Measurements from ENCODE around the gene UFL1.

UFL1 gene

GRCh38 chr6:96571551-96571950 is 49.9 kb downstream of the UFL1 start:
- DNase-seq (ENCODE audit: low read depth in 2 of 2, low spot score in 1 of 2): no peak

DNA sequence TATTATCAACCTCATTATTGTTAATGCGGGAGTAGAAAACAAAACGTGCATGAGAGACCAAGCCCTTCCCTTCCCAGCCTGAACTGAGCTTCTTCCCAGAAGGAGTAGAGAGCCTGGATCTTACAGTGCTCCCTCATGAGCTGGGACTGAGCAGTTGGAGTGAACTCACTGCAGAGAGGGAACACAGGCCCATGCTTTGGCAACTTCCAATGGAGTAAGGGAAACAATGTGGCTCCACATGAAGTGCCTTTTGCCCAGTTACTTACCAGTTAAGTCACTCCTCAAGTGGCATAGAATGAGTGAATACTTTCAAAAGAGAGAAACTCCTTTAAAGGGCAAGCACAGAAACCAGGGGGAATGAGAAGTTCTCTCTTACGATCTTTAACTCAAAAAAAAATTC is 53.8 kb downstream of the UFL1 start:
- no peak for DNase-seq (ENCODE audit: low read depth in 2 of 2, low spot score in 1 of 2)

DNA sequence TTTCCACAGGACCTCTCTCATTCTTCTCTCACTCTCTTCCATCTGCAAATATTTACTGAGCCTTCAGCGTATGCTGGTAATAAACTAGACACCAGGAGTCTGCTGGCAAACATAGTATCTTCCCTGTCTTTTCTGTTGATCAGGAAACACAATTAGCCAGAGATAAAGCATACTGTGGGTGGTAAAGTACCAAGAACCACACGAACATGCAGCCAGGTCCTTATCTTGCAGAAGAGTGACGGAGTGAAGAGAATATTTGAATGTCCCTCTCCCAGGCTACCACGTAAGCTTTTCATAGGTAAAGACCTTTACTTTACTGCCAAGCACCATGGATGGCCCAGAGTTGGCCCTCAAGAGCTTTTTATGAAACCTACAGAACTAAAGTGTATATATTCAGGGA is 54.6 kb downstream of the UFL1 start:
- no peak for DNase-seq (ENCODE audit: low read depth in 2 of 2, low spot score in 1 of 2)

DNA sequence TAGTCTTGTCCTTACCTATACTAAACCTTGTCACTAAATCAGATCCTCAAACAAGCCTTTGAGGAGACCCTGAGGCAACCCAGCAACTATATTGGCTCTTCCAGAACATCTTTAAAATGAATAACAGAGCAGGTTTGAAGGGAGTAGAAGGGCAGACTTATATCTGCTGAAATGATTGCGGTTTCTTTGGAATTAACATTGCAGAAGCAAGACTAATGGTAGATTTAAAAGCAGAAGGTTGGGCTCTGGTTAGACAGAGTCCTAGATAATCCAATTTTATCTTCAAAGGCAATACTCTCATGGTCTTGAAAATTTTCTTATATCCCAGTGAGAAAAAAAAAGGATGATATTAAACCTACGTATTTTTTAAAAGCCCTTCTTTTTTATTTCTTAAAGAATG is 60.4 kb downstream of the UFL1 start:
- DNase-seq (ENCODE audit: low read depth in 2 of 2, low spot score in 1 of 2): no peak

DNA sequence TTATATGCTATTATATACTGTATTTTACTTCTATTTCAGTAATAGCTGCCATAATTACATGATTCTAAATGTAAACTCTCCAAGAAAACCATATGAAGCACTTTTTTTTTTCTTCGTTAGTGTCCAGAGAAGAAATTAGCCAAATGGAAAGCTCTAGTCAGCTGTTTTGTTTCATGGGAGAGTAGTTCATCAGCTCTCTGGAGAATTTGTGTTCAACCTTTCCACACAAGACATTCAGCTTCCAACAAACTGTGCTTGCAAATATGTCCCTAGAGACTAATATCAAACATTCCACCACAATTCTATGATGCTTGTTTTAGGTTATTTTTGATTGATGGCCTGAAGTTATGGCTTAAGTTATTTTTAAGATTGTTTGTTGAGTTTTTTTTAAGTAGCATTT is 60.8 kb downstream of the UFL1 start:
- no peak for DNase-seq (ENCODE audit: low read depth in 2 of 2, low spot score in 1 of 2)

- no peak for DNase-seq (ENCODE audit: low read depth in 2 of 2, low spot score in 1 of 2)
These were observed 82.8 kb downstream of the UFL1 start for GRCh38 chr6:96604420-96604819.

All from stimulated activated CD8-positive, alpha-beta memory T cell treated with anti-CD3 and anti-CD28 coated beads, Interleukin-4, amount 100 ng/mL, for 4 hours (primary cell).